Epithelial cell of proximal tubule (primary cell): Measurements from ENCODE around the gene B4GALNT2. TPM values are rescaled to one million over a fixed set of nuclear protein-coding genes. Genes with fewer than 3 reads are reported as not detected.
"Not testable (repeated sequence)": the region's sequence is repeated elsewhere in the genome, so short reads cannot be mapped to it uniquely, and the experiment has no call there.

Experiments used
- DNase-seq: peaks from one replicate; pipeline ENCODE4 v3.0.0-alpha.2; 2011; ENCODE audit warnings: low read depth
- H3K4me3 ChIP-seq: 2 replicates; pipeline ENCODE4 v1.5.1; 2011; ENCODE audit warnings: low read depth, mild to moderate bottlenecking, low read length
- total RNA-seq: library from RNA; depleted of rRNA; stranded (reverse); fragments of >200 nt; gene quantifications from 2 replicates; pipeline ENCODE4 v1.2.3, GENCODE V29; 2015
- TF ChIP-seq, protein P1 (sequence below): conservative IDR thresholded peaks from 2 replicates; pipeline ENCODE4 v1.5.1; 2012; ENCODE audit warnings: low read depth, mild to moderate bottlenecking, low read length

Gene B4GALNT2
- total RNA-seq, 1 donor from 2014 or later = 1.6 TPM

DNA sequence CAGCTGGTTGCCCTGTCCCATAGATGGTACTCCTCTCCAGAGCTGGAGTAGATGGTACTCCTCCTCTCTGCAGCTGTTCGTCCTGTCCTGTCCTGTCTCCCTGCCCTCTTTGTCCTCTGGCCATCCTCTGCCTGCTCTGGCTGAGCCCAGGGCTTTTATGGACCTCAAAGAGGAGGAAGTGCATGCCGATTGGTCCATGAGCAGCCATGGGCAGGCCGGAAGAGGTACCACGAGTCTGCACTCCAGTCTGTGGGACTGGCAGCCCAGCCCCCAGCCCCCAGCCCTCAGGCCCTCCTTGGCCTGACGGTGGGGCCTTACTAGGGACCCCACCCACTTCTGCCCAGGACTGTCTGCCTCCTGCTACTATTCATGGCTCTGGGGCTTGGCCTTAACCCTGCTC, 50.8 kb downstream of the B4GALNT2 start:
- no peak overlapping the region for H3K4me3 ChIP-seq
- TF ChIP-seq, protein P1, sequence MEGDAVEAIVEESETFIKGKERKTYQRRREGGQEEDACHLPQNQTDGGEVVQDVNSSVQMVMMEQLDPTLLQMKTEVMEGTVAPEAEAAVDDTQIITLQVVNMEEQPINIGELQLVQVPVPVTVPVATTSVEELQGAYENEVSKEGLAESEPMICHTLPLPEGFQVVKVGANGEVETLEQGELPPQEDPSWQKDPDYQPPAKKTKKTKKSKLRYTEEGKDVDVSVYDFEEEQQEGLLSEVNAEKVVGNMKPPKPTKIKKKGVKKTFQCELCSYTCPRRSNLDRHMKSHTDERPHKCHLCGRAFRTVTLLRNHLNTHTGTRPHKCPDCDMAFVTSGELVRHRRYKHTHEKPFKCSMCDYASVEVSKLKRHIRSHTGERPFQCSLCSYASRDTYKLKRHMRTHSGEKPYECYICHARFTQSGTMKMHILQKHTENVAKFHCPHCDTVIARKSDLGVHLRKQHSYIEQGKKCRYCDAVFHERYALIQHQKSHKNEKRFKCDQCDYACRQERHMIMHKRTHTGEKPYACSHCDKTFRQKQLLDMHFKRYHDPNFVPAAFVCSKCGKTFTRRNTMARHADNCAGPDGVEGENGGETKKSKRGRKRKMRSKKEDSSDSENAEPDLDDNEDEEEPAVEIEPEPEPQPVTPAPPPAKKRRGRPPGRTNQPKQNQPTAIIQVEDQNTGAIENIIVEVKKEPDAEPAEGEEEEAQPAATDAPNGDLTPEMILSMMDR = no peak
- no peak for DNase-seq

DNA sequence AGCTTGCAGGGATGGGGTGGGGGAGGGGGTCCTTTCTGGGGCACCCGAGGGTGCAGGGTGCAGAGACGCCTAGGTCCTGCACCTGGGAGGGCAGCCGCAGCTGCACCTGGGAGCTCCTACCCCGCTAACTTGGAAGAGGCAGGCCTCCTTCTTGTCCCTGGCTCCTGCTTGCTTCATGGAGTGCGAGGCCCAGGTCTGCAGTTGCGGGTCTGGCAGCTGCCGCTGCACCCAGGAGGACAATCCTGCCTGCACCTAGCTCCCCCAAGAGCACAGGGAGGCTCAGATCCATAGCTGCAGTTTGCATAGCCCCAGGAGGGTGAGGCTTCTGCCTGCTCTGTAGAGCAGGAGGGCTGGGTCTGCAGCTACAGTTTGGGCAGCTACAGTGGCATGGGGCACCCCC, 51.2 kb downstream of the B4GALNT2 start:
- TF ChIP-seq, protein P1 = no peak
- H3K4me3 ChIP-seq = no peak overlapping the region
- no peak for DNase-seq

DNA sequence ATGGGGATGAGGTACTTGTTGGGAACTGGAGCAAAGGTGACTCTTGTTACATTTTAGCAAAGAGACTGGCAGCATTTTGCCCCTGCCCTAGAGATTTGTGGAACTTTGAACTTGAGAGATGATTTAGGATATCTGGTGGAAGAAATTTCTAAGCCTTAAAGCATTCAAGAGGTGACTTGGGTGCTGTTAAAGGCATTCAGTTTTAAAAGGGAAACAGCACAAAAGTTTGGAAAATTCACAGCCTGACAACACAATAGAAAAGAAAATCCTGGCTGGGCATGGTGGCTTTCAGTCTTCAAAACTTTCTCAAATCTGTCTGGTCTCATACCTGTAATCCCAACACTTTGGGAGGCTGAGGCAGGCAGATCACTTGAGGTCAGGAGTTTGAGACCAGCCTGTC, 52.0 kb downstream of the B4GALNT2 start:
- not testable (repeated sequence) for H3K4me3 ChIP-seq, DNase-seq

DNA sequence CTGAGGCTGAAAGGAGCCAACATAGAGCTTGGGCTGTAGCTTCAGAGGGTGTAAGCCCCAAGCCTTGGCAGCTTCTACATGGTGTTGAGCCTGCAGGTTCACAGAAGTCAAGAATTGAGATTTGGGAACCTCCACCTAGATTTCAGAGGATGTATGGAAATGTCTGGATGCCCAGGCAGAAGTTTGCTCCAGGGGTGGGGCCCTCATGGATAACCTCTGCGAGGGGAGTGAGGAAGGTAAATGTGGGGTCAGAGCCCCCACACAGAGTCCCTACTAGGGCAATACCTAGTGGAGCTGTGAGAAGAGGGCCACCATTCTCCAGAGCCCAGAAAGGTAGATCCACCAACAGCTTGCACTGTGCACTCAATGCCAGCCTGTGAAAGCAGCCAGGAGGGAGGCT, 52.8 kb downstream of the B4GALNT2 start:
- not testable (repeated sequence) for DNase-seq, H3K4me3 ChIP-seq

DNA sequence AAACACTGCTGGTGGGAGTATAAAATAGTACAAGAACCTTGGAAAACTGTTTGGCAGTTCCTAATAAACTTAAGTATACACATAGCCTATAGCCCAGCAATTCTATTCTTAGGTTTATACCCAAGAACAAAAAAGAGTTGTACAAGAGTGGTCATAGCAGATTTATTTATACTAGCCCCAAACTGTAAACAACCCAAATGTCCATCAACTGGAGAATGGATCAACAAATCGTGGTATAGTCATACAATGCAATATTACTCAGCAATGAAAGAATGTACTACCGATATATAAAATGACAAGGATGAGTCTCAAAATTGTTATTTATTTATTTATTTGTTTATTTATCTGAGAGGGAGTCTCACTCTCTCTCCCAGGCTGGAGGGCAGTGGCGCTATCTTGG, 54.7 kb downstream of the B4GALNT2 start:
- DNase-seq = no peak
- no peak overlapping the region for H3K4me3 ChIP-seq
- TF ChIP-seq, protein P1 = no peak

DNA sequence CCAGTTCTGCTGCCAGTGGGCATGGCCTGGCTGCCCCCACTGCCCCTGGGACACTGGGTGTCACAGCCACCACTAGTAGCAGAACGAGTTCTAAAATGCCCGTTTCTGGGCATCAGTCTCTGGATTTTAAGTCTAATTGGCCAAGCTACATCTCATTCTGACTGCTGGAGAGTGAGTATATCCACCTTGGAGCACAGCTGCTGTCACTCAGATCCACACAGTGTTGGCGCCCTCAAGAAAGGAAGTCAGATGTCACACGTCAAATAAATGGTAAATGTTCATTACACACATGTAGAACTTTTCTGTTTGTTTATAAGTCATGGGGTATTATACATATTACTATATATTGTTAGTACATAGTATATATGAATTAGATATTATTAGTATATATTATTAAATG, 58.4 kb downstream of the B4GALNT2 start:
- TF ChIP-seq, protein P1 = no peak
- DNase-seq = no peak
- H3K4me3 ChIP-seq = no peak overlapping the region

DNA sequence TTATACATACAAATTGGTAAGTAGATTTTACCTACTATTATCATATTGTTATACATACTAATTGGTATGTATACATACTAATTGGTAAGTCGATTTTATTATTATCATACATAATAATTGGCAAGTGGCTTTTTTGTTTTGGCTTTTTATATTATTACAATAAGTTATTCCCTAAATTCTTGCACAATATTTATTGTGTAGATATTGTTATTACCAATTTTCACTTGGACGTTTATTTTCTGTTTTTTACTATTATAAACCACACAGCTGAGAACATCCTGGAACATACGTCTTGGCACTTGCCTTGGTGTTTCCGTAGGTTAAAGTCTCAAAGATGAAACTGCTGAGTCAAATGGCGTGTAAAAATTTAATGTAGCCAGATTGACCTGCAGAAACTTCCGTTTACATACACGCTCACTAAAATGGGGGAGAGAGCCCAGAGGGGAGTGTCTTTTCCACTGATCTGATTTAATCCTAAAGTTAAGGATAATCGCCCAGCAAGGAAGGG, 58.9 kb downstream of the B4GALNT2 start:
- peak overlapping the region; percentile 69 for H3K4me3 ChIP-seq
- peak; percentile 20 for DNase-seq
- TF ChIP-seq, protein P1 = no peak

DNA sequence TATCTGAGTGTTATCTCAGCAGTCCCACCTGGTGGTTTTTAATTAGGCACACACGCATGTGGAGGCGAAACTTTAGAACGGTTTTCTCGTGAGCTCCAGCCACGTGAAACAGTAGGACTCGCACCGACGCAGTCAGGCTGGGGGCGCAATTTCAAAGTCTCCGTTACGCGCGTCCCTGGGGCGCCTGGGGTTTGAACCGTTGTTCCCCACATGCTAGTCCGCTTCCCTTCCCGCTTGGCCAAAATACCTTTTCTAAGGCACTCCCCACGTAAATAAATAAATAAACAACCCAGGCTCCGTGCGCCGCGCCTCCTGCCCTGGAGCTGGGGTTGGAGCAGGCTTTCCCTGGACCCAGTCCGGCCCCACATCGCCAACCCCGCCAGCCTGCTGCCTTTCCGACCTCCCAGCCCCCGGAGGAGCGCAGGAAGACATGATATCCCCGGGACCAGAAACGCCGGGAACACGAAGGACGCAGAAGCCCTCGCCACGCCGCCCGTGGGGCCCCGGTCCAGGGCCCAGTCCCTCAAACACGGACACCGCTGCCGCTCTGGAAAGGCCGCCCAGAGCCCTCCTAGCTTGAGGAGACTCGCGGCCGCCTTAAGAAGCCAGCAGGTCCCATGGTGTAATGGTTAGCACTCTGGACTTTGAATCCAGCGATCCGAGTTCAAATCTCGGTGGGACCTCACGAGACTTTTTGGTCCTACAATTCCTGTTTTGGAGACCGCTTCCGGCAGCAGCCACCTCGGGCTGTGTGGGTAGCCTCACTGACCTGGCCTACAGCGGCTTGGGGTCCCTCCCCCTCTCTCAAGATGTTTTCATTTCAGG, 59.6 kb downstream of the B4GALNT2 start:
- TF ChIP-seq, protein P1 = peak; percentile 34
- peak; percentile 43 for DNase-seq
- H3K4me3 ChIP-seq = peak overlapping the region; percentile 69
